ENCODE results near the gene PCLO. TPM values are rescaled to one million over a fixed set of nuclear protein-coding genes. Genes with fewer than 3 reads are reported as not detected.

The PCLO gene
- total and polyA plus RNA-seq, 2 of the 8 experiments (the other 6 are each of a cell fraction or from before 2014, with no cell fraction given) = 1.5 to 3.2 TPM

GRCh38 chr7:83014546-83014945 lies 148.1 kb downstream of the PCLO start:
- no peak overlapping the region for H3K9ac ChIP-seq (replicated peaks in 1 of 4; ENCODE audit: extremely low read depth in 1 of 4, low read depth in 3 of 4, low read length in 3 of 4)
- no peak overlapping the region for H4K8ac ChIP-seq (ENCODE audit: extremely low read depth, insufficient read depth, low read length)
- H3K18ac ChIP-seq (ENCODE audit: extremely low read depth, low read length) = no peak overlapping the region
- 77% methylated on average over 1 of the region's 1 CpG; no CpG with 5 or more reads in 1 of the 2 experiments for WGBS, 2 experiments (ENCODE audit: extremely low coverage in 1 of 2, insufficient coverage in 1 of 2, insufficient read length in 1 of 2, insufficient replicate concordance in 2 of 2, low coverage in 1 of 2, low lambda C conversion rate in 2 of 2, missing lambda C conversion rate in 1 of 2)
- no peak overlapping the region for H3K23ac ChIP-seq (ENCODE audit: insufficient read length)
- no peak overlapping the region for H4K5ac ChIP-seq (ENCODE audit: insufficient read length, low read depth, low read length)
- no peak overlapping the region for H4K91ac ChIP-seq (replicated peaks; ENCODE audit: insufficient read length, low read length)
- no peaks in the 10 kb centered on the region for H3K36me3 ChIP-seq (ENCODE audit: control insufficient read depth in 2 of 4, insufficient read depth in 4 of 4, low read length in 3 of 4)
- FAIRE-seq (peak; percentile 19), DNase-seq (ENCODE audit: low read depth in 1 of 2, low spot score in 2 of 2) (no peak)
- H2BK12ac ChIP-seq (ENCODE audit: low read depth, low read length) = no peak overlapping the region
- no peak overlapping the region for H3K4ac ChIP-seq (replicated peaks; ENCODE audit: insufficient read length, low read depth, low read length)
- ChIA-PET CTCF (ENCODE audit: partially characterized antibody) (no interaction called here), POLR2A (ENCODE audit: partially characterized antibody) (no interaction called here)
- H4K20me1 ChIP-seq (replicated peaks in 1 of 2; ENCODE audit: control insufficient read depth in 1 of 2, insufficient read depth in 2 of 2, low read length in 2 of 2) = no peaks in the 10 kb centered on the region
- H3K4me3 ChIP-seq (ENCODE audit: extremely low read depth in 1 of 4, insufficient read depth in 2 of 4, low read depth in 3 of 4, low read length in 4 of 4) = no peak overlapping the region
- no peak overlapping the region for H2BK120ac ChIP-seq (replicated peaks; ENCODE audit: low read depth, low read length)
- H3K27ac ChIP-seq (ENCODE audit: low read depth, low read length) = no peak overlapping the region
- H3K4me2 ChIP-seq (ENCODE audit: insufficient read depth in 1 of 2, low read depth in 2 of 2, low read length in 2 of 2) = no peak overlapping the region
- no peak overlapping the region for H2BK20ac ChIP-seq (ENCODE audit: low read length)
- no peaks in the 10 kb centered on the region for H3K4me1 ChIP-seq (replicated peaks in 1 of 4; ENCODE audit: control insufficient read depth in 3 of 4, insufficient read depth in 4 of 4, low read length in 3 of 4)
- H2BK5ac ChIP-seq (ENCODE audit: low read depth, low read length) = no peak overlapping the region
- no peak overlapping the region for H2AK5ac ChIP-seq (ENCODE audit: low read depth, low read length)
- no peak overlapping the region for H2AFZ ChIP-seq (ENCODE audit: low read length)
- no peak overlapping the region for H2BK15ac ChIP-seq (ENCODE audit: low read length)
- no peak overlapping the region for H3K14ac ChIP-seq (ENCODE audit: insufficient read length)
- H3K9me3 ChIP-seq (ENCODE audit: insufficient read depth in 2 of 2, low read depth in 1 of 2, low read length in 1 of 2) = no peaks in the 10 kb centered on the region
- H3K79me1 ChIP-seq (ENCODE audit: low read depth, low read length) = no peaks in the 10 kb centered on the region
- H3K79me2 ChIP-seq (ENCODE audit: control insufficient read depth in 1 of 2, insufficient read depth in 2 of 2, low read length in 2 of 2) = no peaks in the 10 kb centered on the region
- no peak overlapping the region for H3K56ac ChIP-seq (replicated peaks; ENCODE audit: insufficient read length, low read depth, low read length)
- no peaks in the 10 kb centered on the region for H3K23me2 ChIP-seq (ENCODE audit: low read depth, low read length)
- H3K27me3 ChIP-seq (replicated peaks in 1 of 4; ENCODE audit: control insufficient read depth in 3 of 4, extremely low read depth in 1 of 4, insufficient read depth in 3 of 4, low read length in 3 of 4) = no peaks in the 10 kb centered on the region
- TF ChIP-seq TCF12 (IDR thresholded peaks at IDR 0.05; ENCODE audit: low read depth, low read length) (no peak), CHD1 (IDR thresholded peaks at IDR 0.05; ENCODE audit: low read depth, low read length) (no peak), NANOG (IDR thresholded peaks at IDR 0.05; ENCODE audit: insufficient read depth, low read depth, low read length, poor library complexity, severe bottlenecking) (no peak), CBX5 (IDR thresholded peaks at IDR 0.05; ENCODE audit: low read depth, low read length) (no peak), CHD2 (IDR thresholded peaks at IDR 0.05; ENCODE audit: low read length) (no peak), TAF7 (optimal IDR thresholded peaks at IDR 0.05; ENCODE audit: borderline replicate concordance, low read depth, low read length) (no peak)
